ENCODE measurements around the gene HIPK2. TPM values are rescaled to one million over a fixed set of nuclear protein-coding genes. Genes with fewer than 3 reads are reported as not detected.
A peak's percentile ranks its signal among the peaks of the same experiment; 100 is the strongest.

HIPK2 gene
- total and polyA plus RNA-seq, 2 of the 4 experiments (the other 2 are of a cell fraction), result 22.0 to 27.1 TPM

GRCh38 chr7:139738101-139738489 lies 39.7 kb downstream of the HIPK2 start:
- no peaks in the 10 kb centered on the region for H3K27me3 ChIP-seq (ENCODE audit: control insufficient read depth, insufficient read depth, low read length)
- in situ Hi-C loops (cut with MboI; ENCODE audit: low sequenced_read_pairs), result no loop called here
- H2AK5ac ChIP-seq (ENCODE audit: low read depth, low read length), result no peak overlapping the region
- 45% methylated on average over 5 of the region's 6 CpGs; no CpG with 5 or more reads in 1 of the 2 experiments for WGBS, 2 experiments (ENCODE audit: extremely low coverage in 2 of 2, insufficient read length in 1 of 2)
- H3K9me1 ChIP-seq (ENCODE audit: insufficient read depth, low read length), result peaks cover 69% of the 10 kb centered on the region
- TF ChIP-seq USF2 (IDR thresholded peaks at IDR 0.05; ENCODE audit: low read depth, low read length) (no peak), MXI1 (IDR thresholded peaks at IDR 0.05; ENCODE audit: borderline replicate concordance, low read depth, low read length) (peak; percentile 77), RCOR1 (IDR thresholded peaks at IDR 0.05; ENCODE audit: insufficient replicate concordance, low read length) (no peak), BHLHE40 (IDR thresholded peaks at IDR 0.05; ENCODE audit: low read depth, low read length) (no peak), RAD21 (IDR thresholded peaks at IDR 0.05; ENCODE audit: low read length) (no peak), RFX5 (IDR thresholded peaks at IDR 0.05; ENCODE audit: low read depth, low read length) (no peak), MAZ (IDR thresholded peaks at IDR 0.05; ENCODE audit: borderline replicate concordance, low read depth, low read length) (no peak), CTCF (conservative IDR thresholded peaks at IDR 0.05; ENCODE audit: low read depth, low read length) (no peak), POLR2A (IDR thresholded peaks at IDR 0.05; ENCODE audit: low read depth, low read length) (no peak), CEBPB (IDR thresholded peaks at IDR 0.05; ENCODE audit: low read depth, low read length) (peak; percentile 37; the same call in 1 of the 2 replicates), CHD1 (IDR thresholded peaks at IDR 0.05; ENCODE audit: low read depth, low read length) (no peak), SMC3 (IDR thresholded peaks at IDR 0.05; ENCODE audit: low read depth, low read length) (no peak), FOS (IDR thresholded peaks at IDR 0.05; ENCODE audit: low read depth, low read length) (no peak), MAFK (IDR thresholded peaks at IDR 0.05; ENCODE audit: low read depth, low read length) (no peak)
- TF ChIP-seq, protein P1, sequence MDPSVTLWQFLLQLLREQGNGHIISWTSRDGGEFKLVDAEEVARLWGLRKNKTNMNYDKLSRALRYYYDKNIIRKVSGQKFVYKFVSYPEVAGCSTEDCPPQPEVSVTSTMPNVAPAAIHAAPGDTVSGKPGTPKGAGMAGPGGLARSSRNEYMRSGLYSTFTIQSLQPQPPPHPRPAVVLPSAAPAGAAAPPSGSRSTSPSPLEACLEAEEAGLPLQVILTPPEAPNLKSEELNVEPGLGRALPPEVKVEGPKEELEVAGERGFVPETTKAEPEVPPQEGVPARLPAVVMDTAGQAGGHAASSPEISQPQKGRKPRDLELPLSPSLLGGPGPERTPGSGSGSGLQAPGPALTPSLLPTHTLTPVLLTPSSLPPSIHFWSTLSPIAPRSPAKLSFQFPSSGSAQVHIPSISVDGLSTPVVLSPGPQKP (IDR thresholded peaks at IDR 0.05; ENCODE audit: borderline replicate concordance, low read depth, low read length), result no peak
- H3K4me2 ChIP-seq (ENCODE audit: low read depth, low read length), result 0 out of 2 replicates have a peak overlapping the region, but pooled peaks have one; percentile 7
- H2BK120ac ChIP-seq (ENCODE audit: low read depth, low read length), result 0 out of 2 replicates have a peak overlapping the region, but pooled peaks have one; percentile 3
- H3K4ac ChIP-seq (ENCODE audit: low read depth, low read length), result 0 out of 2 replicates have a peak overlapping the region, but pooled peaks have one; percentile 6
- intact Hi-C loops (cut with micrococcal nuclease), result no loop called here
- no peak overlapping the region for H2AFZ ChIP-seq (replicated peaks; ENCODE audit: low read length, poor library complexity)
- no peak overlapping the region for H3K4me3 ChIP-seq (ENCODE audit: insufficient read depth, low read depth, low read length)
- H4K20me1 ChIP-seq (ENCODE audit: insufficient read depth, low read length), result peaks cover 96% of the 10 kb centered on the region
- peaks cover 24 to 91% of the 10 kb centered on the region in 2 experiments for H3K79me1 ChIP-seq (ENCODE audit: low read depth in 1 of 2, low read length in 2 of 2)
- H3K14ac ChIP-seq (replicated peaks; ENCODE audit: low read depth, low read length), result no peak overlapping the region
- peak overlapping the region; percentile 35 for H2BK5ac ChIP-seq (ENCODE audit: low read depth, low read length, poor library complexity, severe bottlenecking)
- H4K5ac ChIP-seq (ENCODE audit: low read depth, low read length), result no peak overlapping the region
- dilution Hi-C loops (cut with HindIII; ENCODE audit: low sequenced_read_pairs, unreplicated experiment), result no loop called here
- ChIA-PET POLR2A (ENCODE audit: unreplicated experiment) (interaction anchor here (1.0 kb wide), 1 partner anchor 221 kb away, joined by 3 read pairs; no protein-coding TSS in a partner anchor), CTCF (interaction anchor here (0.7 to 1.4 kb wide), 2 partner anchors 15 to 64 kb away, joined by 3 read pairs; no protein-coding TSS in a partner anchor)
- H3K27ac ChIP-seq (ENCODE audit: insufficient read depth, low read length), result no peak overlapping the region
- H3K9me3 ChIP-seq (ENCODE audit: control insufficient read depth, insufficient read depth, low read length), result no peaks in the 10 kb centered on the region
- no peak overlapping the region for H2BK15ac ChIP-seq (ENCODE audit: low read depth, low read length)
- no peak overlapping the region for H3K56ac ChIP-seq (ENCODE audit: extremely low read depth, insufficient read depth, low read length)
- H3K9ac ChIP-seq (ENCODE audit: low read depth, low read length), result no peak overlapping the region
- no peak overlapping the region; the same call in 1 of the 2 replicates for H3K23ac ChIP-seq (ENCODE audit: low read depth, low read length)
- no peak overlapping the region for H4K91ac ChIP-seq (ENCODE audit: insufficient read depth, low read depth, low read length)
- H3K36me3 ChIP-seq (ENCODE audit: control insufficient read depth, insufficient read depth, low read length), result peaks cover 31% of the 10 kb centered on the region
- H4K8ac ChIP-seq (ENCODE audit: low read depth in 2 of 2, low read length in 2 of 2), result no peak overlapping the region
- DNase-seq, result peak; percentile 68
- no peak overlapping the region for H3K18ac ChIP-seq (ENCODE audit: low read depth, low read length)
- H2BK20ac ChIP-seq (ENCODE audit: low read depth, low read length), result no peak overlapping the region
- peaks cover 49% of the 10 kb centered on the region for H3K4me1 ChIP-seq (ENCODE audit: control insufficient read depth, insufficient read depth, low read length)
- H2AK9ac ChIP-seq (replicated peaks; ENCODE audit: low read depth, low read length, poor library complexity), result no peak overlapping the region
- no TSS peak for BruUV-seq (replicated peaks)
- peak; percentile 66 for ATAC-seq (ENCODE audit: low read depth)

Measured in IMR-90 (cell line).